ENCODE measurements around the gene NAALADL2. TPM values are rescaled to one million over a fixed set of nuclear protein-coding genes. Genes with fewer than 3 reads are reported as not detected.

Gene NAALADL2
- total and polyA plus RNA-seq, 5 donors, result 1.3 to 10.7 (median 9.7) TPM

GRCh38 chr3:174951034-174951433, 91.9 kb downstream of the NAALADL2 start:
- Histone ChIP-seq H3K4me1 (ENCODE audit: control insufficient read depth, insufficient read depth, low read length) (no peaks in the 10 kb centered on the region), H3K9me3 (ENCODE audit: control insufficient read depth, low read length) (no peaks in the 10 kb centered on the region), H3K4me3 (ENCODE audit: low read length) (no peak overlapping the region), H3K27ac (ENCODE audit: low read length) (no peak overlapping the region), H3K27me3 (ENCODE audit: control insufficient read depth, insufficient read depth) (no peaks in the 10 kb centered on the region)
- ATAC-seq (no peak), DNase-seq (no peak)
- intact Hi-C loops (cut with DNase I), result no loop called here
- 65% methylated on average over 3 of the region's 3 CpGs for WGBS

DNA sequence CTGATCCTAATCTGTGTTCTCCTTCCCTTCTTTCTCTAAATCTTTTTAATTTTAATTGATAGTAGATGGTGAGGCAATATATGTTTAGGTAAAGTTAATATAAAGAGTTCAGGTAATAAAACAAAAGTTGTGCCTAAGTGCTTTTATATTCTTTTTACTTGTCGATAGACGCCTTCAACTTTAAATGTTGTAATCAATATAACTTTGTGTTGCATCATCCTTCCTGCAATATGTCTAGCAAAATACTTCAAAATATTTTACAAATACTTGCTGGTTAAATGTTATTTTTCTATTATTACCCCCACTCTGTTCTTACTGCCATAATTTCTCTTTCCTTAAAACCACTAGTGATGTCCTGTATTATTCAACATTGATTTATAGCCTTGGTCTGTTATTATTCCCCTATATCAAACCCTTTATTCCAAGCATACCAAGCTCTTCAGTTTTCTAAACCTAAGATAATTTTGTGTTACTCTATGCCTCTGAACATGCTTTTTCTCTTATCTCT, 92.4 kb downstream of the NAALADL2 start:
- Histone ChIP-seq H3K4me3 (ENCODE audit: low read length) (no peak overlapping the region), H3K27me3 (ENCODE audit: control insufficient read depth, insufficient read depth) (no peaks in the 10 kb centered on the region), H3K4me1 (ENCODE audit: control insufficient read depth, insufficient read depth, low read length) (no peaks in the 10 kb centered on the region), H3K9me3 (ENCODE audit: control insufficient read depth, low read length) (no peaks in the 10 kb centered on the region), H3K27ac (ENCODE audit: low read length) (no peak overlapping the region)
- WGBS, result 98% methylated on average over 2 of the region's 2 CpGs
- ATAC-seq, result no peak
- no peak for DNase-seq
- intact Hi-C loops (cut with DNase I), result no loop called here

DNA sequence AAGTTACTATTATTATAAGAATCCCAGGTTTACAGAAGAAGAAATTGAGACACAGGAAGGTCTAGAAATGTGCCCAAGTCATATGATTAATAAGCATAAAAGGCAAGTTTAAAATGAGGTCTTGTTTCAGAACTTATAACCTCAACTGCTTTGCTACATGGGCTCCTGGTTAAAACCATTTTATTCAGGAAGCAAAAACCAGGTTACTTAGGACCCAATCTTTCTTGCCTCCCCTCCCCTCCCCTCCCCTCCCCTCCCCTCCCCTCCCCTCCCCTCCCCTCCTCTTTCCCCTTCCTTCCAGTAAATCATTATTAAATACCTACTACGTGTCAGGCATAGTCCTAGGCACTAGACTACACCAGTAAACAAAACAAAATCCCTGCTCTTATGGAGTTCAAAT, 93.9 kb downstream of the NAALADL2 start:
- no peaks in the 10 kb centered on the region for H3K9me3 ChIP-seq (ENCODE audit: control insufficient read depth, low read length)
- H3K27me3 ChIP-seq (ENCODE audit: control insufficient read depth, insufficient read depth), result no peaks in the 10 kb centered on the region
- intact Hi-C loops (cut with DNase I), result no loop called here
- H3K27ac ChIP-seq (ENCODE audit: low read length), result no peak overlapping the region
- H3K4me3 ChIP-seq (ENCODE audit: low read length), result no peak overlapping the region
- ATAC-seq, result no peak
- no peaks in the 10 kb centered on the region for H3K4me1 ChIP-seq (ENCODE audit: control insufficient read depth, insufficient read depth, low read length)
- WGBS, result 87% methylated on average over 1 of the region's 1 CpG
- no peak for DNase-seq

DNA sequence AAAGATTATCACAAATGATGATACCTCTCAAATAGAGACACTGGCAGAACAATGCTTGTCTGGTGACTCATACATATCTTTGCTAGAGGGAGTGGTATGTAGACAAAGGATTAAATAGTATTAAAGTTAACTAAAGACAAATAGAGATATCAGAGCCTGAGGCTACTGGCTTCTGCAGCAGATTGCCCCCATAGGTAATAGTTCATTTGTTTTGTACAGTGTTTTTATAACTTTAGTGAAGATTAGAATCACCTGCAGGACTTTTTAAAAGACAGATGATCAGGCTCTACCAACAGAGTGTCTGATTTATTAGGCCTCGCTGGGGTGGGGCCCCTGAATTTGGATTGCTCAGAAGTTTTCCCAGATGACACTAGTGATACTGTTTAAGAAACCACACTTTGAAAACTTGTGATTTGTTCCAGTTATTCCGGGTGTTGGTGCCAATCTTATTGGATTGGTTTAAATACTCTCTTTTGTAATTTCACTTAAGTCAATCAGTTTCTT, 96.4 kb downstream of the NAALADL2 start:
- Histone ChIP-seq H3K27me3 (ENCODE audit: control insufficient read depth, insufficient read depth) (no peaks in the 10 kb centered on the region), H3K4me3 (ENCODE audit: low read length) (no peak overlapping the region), H3K9me3 (ENCODE audit: control insufficient read depth, low read length) (no peaks in the 10 kb centered on the region), H3K27ac (ENCODE audit: low read length) (no peak overlapping the region), H3K4me1 (ENCODE audit: control insufficient read depth, insufficient read depth, low read length) (no peaks in the 10 kb centered on the region)
- DNase-seq (peak in 1 of 3 donors; percentile 37), ATAC-seq (no peak)
- WGBS, result 67% methylated on average over 2 of the region's 2 CpGs
- intact Hi-C loops (cut with DNase I), result no loop called here

DNA sequence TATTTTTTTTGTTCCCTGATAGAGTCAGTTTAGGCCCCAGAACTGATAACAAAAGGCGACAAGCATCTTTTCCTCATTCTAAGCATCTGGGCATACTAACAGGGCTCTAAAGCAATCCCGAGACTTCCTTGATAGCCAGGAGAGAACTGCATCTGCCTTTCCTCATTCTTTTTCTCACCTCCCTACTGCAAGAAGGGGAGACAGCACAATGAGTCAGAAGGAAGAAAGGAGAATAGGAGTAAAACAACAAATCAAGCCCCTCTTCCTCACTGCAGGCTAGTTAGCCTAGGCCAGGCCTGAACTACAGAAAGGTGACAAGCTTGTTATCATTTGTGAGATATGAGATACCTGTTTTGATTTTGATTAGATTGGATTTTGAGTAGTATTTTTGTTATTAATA, 97.9 kb downstream of the NAALADL2 start:
- ATAC-seq, result no peak
- no peak for DNase-seq
- Histone ChIP-seq H3K9me3 (ENCODE audit: control insufficient read depth, low read length) (no peaks in the 10 kb centered on the region), H3K4me3 (ENCODE audit: low read length) (no peak overlapping the region), H3K4me1 (ENCODE audit: control insufficient read depth, insufficient read depth, low read length) (no peaks in the 10 kb centered on the region), H3K27ac (ENCODE audit: low read length) (no peak overlapping the region), H3K27me3 (ENCODE audit: control insufficient read depth, insufficient read depth) (no peaks in the 10 kb centered on the region)
- 48% methylated on average over 2 of the region's 2 CpGs for WGBS
- intact Hi-C loops (cut with DNase I), result no loop called here

DNA sequence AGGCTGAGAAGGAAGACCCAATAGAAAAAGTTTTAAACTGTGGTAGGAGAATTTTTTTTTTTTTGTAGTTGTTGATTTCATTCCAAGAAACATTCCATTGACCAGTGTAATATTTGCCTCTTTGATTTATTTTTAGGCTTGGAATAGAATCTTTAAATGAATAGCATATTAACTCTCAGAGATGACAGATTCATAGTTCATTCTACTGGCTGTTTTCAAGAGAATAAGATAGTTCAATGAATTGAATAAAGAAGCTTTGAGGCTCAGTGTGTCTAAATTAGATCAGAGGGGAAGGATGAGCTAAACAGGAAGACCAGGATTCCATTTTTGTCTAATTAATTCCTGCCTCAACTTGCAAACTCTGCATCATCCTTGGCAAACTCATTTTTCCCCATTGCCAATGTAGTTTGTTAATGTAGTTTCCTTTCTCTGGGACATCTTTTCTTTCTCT, 98.4 kb downstream of the NAALADL2 start:
- intact Hi-C loops (cut with DNase I), result no loop called here
- DNase-seq, result no peak
- Histone ChIP-seq H3K9me3 (ENCODE audit: control insufficient read depth, low read length) (no peaks in the 10 kb centered on the region), H3K27me3 (ENCODE audit: control insufficient read depth, insufficient read depth) (no peaks in the 10 kb centered on the region), H3K27ac (ENCODE audit: low read length) (no peak overlapping the region), H3K4me3 (ENCODE audit: low read length) (no peak overlapping the region), H3K4me1 (ENCODE audit: control insufficient read depth, insufficient read depth, low read length) (no peaks in the 10 kb centered on the region)
- ATAC-seq, result no peak

DNA sequence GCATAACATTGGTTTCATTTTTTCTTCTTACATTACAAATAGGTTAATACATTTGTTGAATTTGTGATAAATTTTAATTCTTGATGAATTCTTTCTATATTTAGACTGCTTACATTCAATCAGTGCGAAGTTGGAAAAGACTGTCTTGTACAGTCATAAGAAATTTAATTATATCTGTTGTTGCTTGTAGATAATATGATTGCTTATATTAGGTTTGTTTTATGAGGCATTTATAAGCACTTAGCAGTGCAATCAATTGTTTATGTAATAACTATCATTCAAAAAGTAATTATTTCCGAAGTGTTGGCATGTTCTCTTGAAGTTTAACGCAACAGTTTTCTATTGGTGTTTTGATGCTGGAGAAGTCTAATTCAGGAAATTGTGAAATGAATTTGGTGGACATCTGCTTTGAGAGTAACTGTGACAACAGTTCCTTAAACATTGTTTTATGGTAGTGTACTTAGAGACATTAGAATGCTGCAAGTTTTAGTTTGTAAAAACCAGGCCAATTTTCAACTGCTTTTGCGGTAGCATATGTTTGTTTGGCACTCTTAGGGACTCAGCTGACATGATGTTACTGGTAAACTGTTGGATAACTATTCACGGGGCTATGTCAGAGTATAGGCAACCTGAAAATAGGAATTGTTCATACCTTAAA, 99.7 kb downstream of the NAALADL2 start:
- H3K4me3 ChIP-seq (ENCODE audit: low read length), result no peak overlapping the region
- intact Hi-C loops (cut with DNase I), result no loop called here
- DNase-seq, result no peak
- no peaks in the 10 kb centered on the region for H3K27me3 ChIP-seq (ENCODE audit: control insufficient read depth, insufficient read depth)
- H3K4me1 ChIP-seq (ENCODE audit: control insufficient read depth, insufficient read depth, low read length), result no peaks in the 10 kb centered on the region
- no peak for ATAC-seq
- H3K27ac ChIP-seq (ENCODE audit: low read length), result no peak overlapping the region
- WGBS, result 67% methylated on average over 5 of the region's 5 CpGs
- H3K9me3 ChIP-seq (ENCODE audit: control insufficient read depth, low read length), result no peaks in the 10 kb centered on the region

- no peak overlapping the region for H3K4me3 ChIP-seq (ENCODE audit: low read length)
- ATAC-seq (no peak), DNase-seq (no peak)
- H3K9me3 ChIP-seq (ENCODE audit: control insufficient read depth, low read length), result no peaks in the 10 kb centered on the region
- H3K27me3 ChIP-seq (ENCODE audit: control insufficient read depth, insufficient read depth), result no peaks in the 10 kb centered on the region
- intact Hi-C loops (cut with DNase I), result no loop called here
- no peaks in the 10 kb centered on the region for H3K4me1 ChIP-seq (ENCODE audit: control insufficient read depth, insufficient read depth, low read length)
- no peak overlapping the region for H3K27ac ChIP-seq (ENCODE audit: low read length)
- WGBS, result 57% methylated on average over 4 of the region's 4 CpGs
Observed at GRCh38 chr3:174959556-174960065, 100.5 kb downstream of the NAALADL2 start.

GRCh38 chr3:174960898-174961297, 101.8 kb downstream of the NAALADL2 start:
- 85% methylated on average over 1 of the region's 1 CpG for WGBS
- no peaks in the 10 kb centered on the region for H3K4me1 ChIP-seq (ENCODE audit: control insufficient read depth, insufficient read depth, low read length)
- H3K27ac ChIP-seq (ENCODE audit: low read length), result no peak overlapping the region
- H3K27me3 ChIP-seq (ENCODE audit: control insufficient read depth, insufficient read depth), result no peaks in the 10 kb centered on the region
- intact Hi-C loops (cut with DNase I), result no loop called here
- ATAC-seq, result no peak
- no peak for DNase-seq
- no peak overlapping the region for H3K4me3 ChIP-seq (ENCODE audit: low read length)
- no peaks in the 10 kb centered on the region for H3K9me3 ChIP-seq (ENCODE audit: control insufficient read depth, low read length)

DNA sequence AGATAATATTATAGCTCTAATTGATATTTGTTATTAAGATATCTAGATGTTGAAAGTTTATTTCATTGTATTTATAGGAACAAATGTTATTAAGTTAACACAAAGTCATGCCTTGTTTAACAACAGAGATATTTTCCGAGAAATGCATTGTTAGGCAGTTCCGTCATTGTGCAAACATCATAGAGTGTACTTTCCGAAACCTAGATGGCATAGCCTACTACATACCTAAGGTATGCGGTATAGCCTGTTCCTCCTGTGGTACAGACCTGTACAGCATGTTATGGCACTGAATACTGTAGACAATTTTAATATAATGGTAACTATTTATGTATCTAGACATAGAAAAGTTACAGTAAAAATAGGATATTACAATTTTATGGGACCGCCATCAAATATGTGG, 114.3 kb downstream of the NAALADL2 start:
- intact Hi-C loops (cut with DNase I), result no loop called here
- ATAC-seq, result no peak
- Histone ChIP-seq H3K27me3 (ENCODE audit: control insufficient read depth, insufficient read depth) (no peaks in the 10 kb centered on the region), H3K4me3 (ENCODE audit: low read length) (no peak overlapping the region), H3K9me3 (ENCODE audit: control insufficient read depth, low read length) (no peaks in the 10 kb centered on the region), H3K27ac (ENCODE audit: low read length) (no peak overlapping the region), H3K4me1 (ENCODE audit: control insufficient read depth, insufficient read depth, low read length) (no peaks in the 10 kb centered on the region)
- DNase-seq, result no peak
- 95% methylated on average over 5 of the region's 5 CpGs for WGBS

- H3K4me1 ChIP-seq (ENCODE audit: control insufficient read depth, insufficient read depth, low read length), result no peaks in the 10 kb centered on the region
- DNase-seq, result no peak
- no peak overlapping the region for H3K27ac ChIP-seq (ENCODE audit: low read length)
- H3K27me3 ChIP-seq (ENCODE audit: control insufficient read depth, insufficient read depth), result no peaks in the 10 kb centered on the region
- intact Hi-C loops (cut with DNase I), result no loop called here
- H3K4me3 ChIP-seq (ENCODE audit: low read length), result no peak overlapping the region
- no peak for ATAC-seq
- H3K9me3 ChIP-seq (ENCODE audit: control insufficient read depth, low read length), result no peaks in the 10 kb centered on the region
Observed at GRCh38 chr3:174986685-174987084, 127.6 kb downstream of the NAALADL2 start.
